Neural cell (in vitro differentiated cells): Measurements from ENCODE around the gene BIRC2. TPM values are rescaled to one million over a fixed set of nuclear protein-coding genes. Genes with fewer than 3 reads are reported as not detected.

Experiments
- H2AFZ ChIP-seq: fragments of 200-600, 300-800 bp; sonication (generic), shearing (Covaris generic); 2 replicates; pipeline ENCODE4 v1.6.0; 2014; ENCODE audit warnings: low read depth, mild to moderate bottlenecking, antibody characterized with exemption, low read length, moderate library complexity
- H3F3A ChIP-seq: fragments of 200-600 bp; shearing (Covaris generic); 2 replicates; pipeline ENCODE4 v1.6.1; 2016; ENCODE audit warnings: mild to moderate bottlenecking, moderate library complexity, mixed read lengths, antibody characterized with exemption, low read length; ENCODE audit not compliant: insufficient read depth, poor library complexity, severe bottlenecking
- H3K27ac ChIP-seq: fragments of 200-600, 300-800 bp; sonication (generic), shearing (Covaris generic); 2 replicates; pipeline ENCODE4 v1.5.1; 2014; ENCODE audit warnings: mild to moderate bottlenecking, low read length, moderate library complexity
- H3K27me3 ChIP-seq: fragments of 300-800, 200-600 bp; sonication (generic), shearing (Covaris generic); 2 replicates; pipeline ENCODE4 v1.6.0; 2014; ENCODE audit warnings: mild to moderate bottlenecking, low read depth, low read length, moderate library complexity; ENCODE audit not compliant: insufficient read depth
- H3K36me3 ChIP-seq: fragments of 300-800, 200-600 bp; sonication (generic), shearing (Covaris generic); 2 replicates; pipeline ENCODE4 v1.5.1; 2014; ENCODE audit warnings: mild to moderate bottlenecking, antibody characterized with exemption, low read length, moderate library complexity; ENCODE audit not compliant: insufficient read depth
- H3K4me2 ChIP-seq: fragments of 300-800, 200-600 bp; sonication (generic), shearing (Covaris generic); 2 replicates; pipeline ENCODE4 v1.6.0; 2014; ENCODE audit warnings: mild to moderate bottlenecking, low read length
- H3K4me3 ChIP-seq: fragments of 300-800, 200-600 bp; sonication (generic), shearing (Covaris generic); 2 replicates; pipeline ENCODE4 v1.5.1; 2014; ENCODE audit warnings: mild to moderate bottlenecking, low read length, moderate library complexity
- H3K79me2 ChIP-seq: fragments of 200-600 bp; shearing (Covaris generic); replicated peaks from 2 replicates; pipeline ENCODE4 v1.6.0; 2014; ENCODE audit warnings: mild to moderate bottlenecking, low read length, moderate library complexity; ENCODE audit not compliant: insufficient read depth
- H3K9ac ChIP-seq: fragments of 300-800, 200-600 bp; sonication (generic), shearing (Covaris generic); 2 replicates; pipeline ENCODE4 v1.6.1; 2016; ENCODE audit warnings: mild to moderate bottlenecking, low read length, mixed read lengths
- H3K9me2 ChIP-seq: fragments of 200-600 bp; shearing (Covaris generic); 2 replicates; pipeline ENCODE4 v1.6.1; 2016; ENCODE audit warnings: mild to moderate bottlenecking, low read length, mixed read lengths; ENCODE audit not compliant: insufficient read depth
- H3K9me3 ChIP-seq: fragments of 200-600, 300-800 bp; sonication (generic), shearing (Covaris generic); 2 replicates; pipeline ENCODE4 v1.6.1; 2016; ENCODE audit warnings: mild to moderate bottlenecking, mixed run types, low read length, moderate library complexity, mixed read lengths
- H4K20me1 ChIP-seq: fragments of 200-600 bp; shearing (Covaris generic); 2 replicates; pipeline ENCODE4 v1.6.1; 2016; ENCODE audit warnings: mild to moderate bottlenecking, mixed run types; ENCODE audit not compliant: insufficient read depth
- CTCF ChIP-seq: fragments of 450-650 bp; IDR thresholded peaks from 2 replicates; pipeline ENCODE4 v1.5.1; 2014; ENCODE audit warnings: antibody characterized with exemption, mild to moderate bottlenecking, moderate library complexity; ENCODE audit not compliant: poor library complexity, severe bottlenecking
- EP300 ChIP-seq: fragments of 450-650 bp; conservative IDR thresholded peaks from 2 replicates; pipeline ENCODE4 v1.6.1; 2014; ENCODE audit warnings: antibody characterized with exemption, mild to moderate bottlenecking, moderate library complexity; ENCODE audit not compliant: poor library complexity, severe bottlenecking
- EZH2 ChIP-seq: fragments of 200-600, 300-800 bp; shearing (Covaris generic), sonication (generic); IDR thresholded peaks from 2 replicates; pipeline ENCODE4 v1.6.1; 2014; ENCODE audit warnings: antibody characterized with exemption, low read length, borderline replicate concordance, mild to moderate bottlenecking; ENCODE audit not compliant: insufficient read depth, poor library complexity, severe bottlenecking
- MXI1 ChIP-seq: fragments of 450-650 bp; conservative IDR thresholded peaks from 2 replicates; pipeline ENCODE4 v1.6.1; 2014; ENCODE audit warnings: antibody characterized with exemption, mild to moderate bottlenecking; ENCODE audit not compliant: poor library complexity, severe bottlenecking
- POLR2AphosphoS5 ChIP-seq: IDR thresholded peaks from 2 replicates; pipeline ENCODE4 v1.6.1; 2012
- RAD21 ChIP-seq: fragments of 450-650 bp; conservative IDR thresholded peaks from 2 replicates; pipeline ENCODE4 v1.6.1; 2014; ENCODE audit warnings: antibody characterized with exemption, mild to moderate bottlenecking, moderate library complexity
- REST ChIP-seq: IDR thresholded peaks from 2 replicates; pipeline ENCODE4 v1.6.1; 2012; ENCODE audit warnings: borderline replicate concordance
- SMC3 ChIP-seq: fragments of 450-650 bp; conservative IDR thresholded peaks from 2 replicates; pipeline ENCODE4 v1.6.1; 2014; ENCODE audit warnings: antibody characterized with exemption, mild to moderate bottlenecking, moderate library complexity; ENCODE audit not compliant: poor library complexity
- TAF1 ChIP-seq: IDR thresholded peaks from 2 replicates; pipeline ENCODE4 v1.6.1; 2012; ENCODE audit warnings: low read depth
- polyA plus RNA-seq: library from polyadenylated mRNA; depleted of rRNA; stranded (reverse); fragments of >200 nt; gene quantifications from 2 replicates; pipeline ENCODE4 v1.2.3, GENCODE V29; 2014

BIRC2 gene
- polyA plus RNA-seq, 1 donor from 2014 or later: 68.7 TPM

GRCh38 chr11:102302241-102302640 lies 44.8 kb upstream of the BIRC2 start:
- Histone ChIP-seq H3K9ac (no peak overlapping the region), H3K4me3 (no peak overlapping the region), H3K9me2 (no peaks in the 10 kb centered on the region), H3K9me3 (peaks cover 4% of the 10 kb centered on the region), H3K36me3 (no peaks in the 10 kb centered on the region), H3K27ac (no peak overlapping the region), H2AFZ (no peak overlapping the region), H3K4me2 (no peak overlapping the region), H3F3A (no peaks in the 10 kb centered on the region), H3K79me2 (no peaks in the 10 kb centered on the region), H3K27me3 (no peaks in the 10 kb centered on the region), H4K20me1 (no peaks in the 10 kb centered on the region)
- TF ChIP-seq POLR2AphosphoS5: no peak
- no peak for TF ChIP-seq MXI1
- no peak for TF ChIP-seq EP300
- no peak for TF ChIP-seq EZH2
- no peak for TF ChIP-seq REST
- TF ChIP-seq RAD21: no peak
- TF ChIP-seq TAF1: no peak
- TF ChIP-seq SMC3: no peak
- no peak for TF ChIP-seq CTCF

- no peak overlapping the region for H3K27ac ChIP-seq
- H3K79me2 ChIP-seq: no peaks in the 10 kb centered on the region
- no peaks in the 10 kb centered on the region for H3F3A ChIP-seq
- H3K4me2 ChIP-seq: no peak overlapping the region
- H3K9me2 ChIP-seq: no peaks in the 10 kb centered on the region
- no peaks in the 10 kb centered on the region for H3K36me3 ChIP-seq
- H3K9me3 ChIP-seq: peaks cover 4% of the 10 kb centered on the region
- no peak overlapping the region for H2AFZ ChIP-seq
- no peaks in the 10 kb centered on the region for H3K27me3 ChIP-seq
- no peak overlapping the region for H3K9ac ChIP-seq
- TF ChIP-seq RAD21: no peak
- H4K20me1 ChIP-seq: no peaks in the 10 kb centered on the region
- no peak overlapping the region for H3K4me3 ChIP-seq
Measured at GRCh38 chr11:102304686-102305085, 42.3 kb upstream of the BIRC2 start.
